ENCODE measurements around the gene DIAPH3.

GRCh38 chr13:60080850-60081249, 82.9 kb downstream of the DIAPH3 start:
- TF ChIP-seq, protein P1, sequence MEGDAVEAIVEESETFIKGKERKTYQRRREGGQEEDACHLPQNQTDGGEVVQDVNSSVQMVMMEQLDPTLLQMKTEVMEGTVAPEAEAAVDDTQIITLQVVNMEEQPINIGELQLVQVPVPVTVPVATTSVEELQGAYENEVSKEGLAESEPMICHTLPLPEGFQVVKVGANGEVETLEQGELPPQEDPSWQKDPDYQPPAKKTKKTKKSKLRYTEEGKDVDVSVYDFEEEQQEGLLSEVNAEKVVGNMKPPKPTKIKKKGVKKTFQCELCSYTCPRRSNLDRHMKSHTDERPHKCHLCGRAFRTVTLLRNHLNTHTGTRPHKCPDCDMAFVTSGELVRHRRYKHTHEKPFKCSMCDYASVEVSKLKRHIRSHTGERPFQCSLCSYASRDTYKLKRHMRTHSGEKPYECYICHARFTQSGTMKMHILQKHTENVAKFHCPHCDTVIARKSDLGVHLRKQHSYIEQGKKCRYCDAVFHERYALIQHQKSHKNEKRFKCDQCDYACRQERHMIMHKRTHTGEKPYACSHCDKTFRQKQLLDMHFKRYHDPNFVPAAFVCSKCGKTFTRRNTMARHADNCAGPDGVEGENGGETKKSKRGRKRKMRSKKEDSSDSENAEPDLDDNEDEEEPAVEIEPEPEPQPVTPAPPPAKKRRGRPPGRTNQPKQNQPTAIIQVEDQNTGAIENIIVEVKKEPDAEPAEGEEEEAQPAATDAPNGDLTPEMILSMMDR (IDR thresholded peaks at IDR 0.05): no peak
- TF ChIP-seq POLR2A (IDR thresholded peaks at IDR 0.05) (no peak), POLR2AphosphoS5 (IDR thresholded peaks at IDR 0.05) (no peak)

Data from breast epithelium (tissue), 3 donors.